Astrocyte (in vitro differentiated cells and primary cell): Measurements from ENCODE around the gene NOC2L. TPM values are rescaled to one million over a fixed set of nuclear protein-coding genes. Genes with fewer than 3 reads are reported as not detected.
A peak's percentile ranks its signal among the peaks of the same experiment; 100 is the strongest.

Experiments
- DNase-seq: peaks from one replicate; pipeline ENCODE4 v3.0.0-alpha.2; 2010; ENCODE audit warnings: low read depth
- FAIRE-seq: peaks from 2 replicates; lab custom pipeline; 2011; peaks lifted over from hg19 to GRCh38; lab: Jason Lieb, UNC
- H2AFZ ChIP-seq: 2 replicates; pipeline ENCODE4 v1.6.0; 2012; ENCODE audit warnings: low read depth, low read length, inconsistent platforms
- H3K27ac ChIP-seq: 2 replicates; pipeline ENCODE4 v1.5.1; 2011; ENCODE audit warnings: low read depth, low read length, inconsistent platforms
- H3K27me3 ChIP-seq: 2 replicates; pipeline ENCODE4 v1.6.0; 2011; ENCODE audit warnings: low read length, inconsistent platforms; ENCODE audit not compliant: insufficient read depth
- H3K36me3 ChIP-seq: 2 replicates; pipeline ENCODE4 v1.5.1; 2011; ENCODE audit warnings: low read length, inconsistent platforms; ENCODE audit not compliant: insufficient read depth
- H3K4me1 ChIP-seq: 2 replicates; pipeline ENCODE4 v1.5.1; 2011; ENCODE audit warnings: low read length, inconsistent platforms; ENCODE audit not compliant: insufficient read depth
- H3K4me2 ChIP-seq: 2 replicates; pipeline ENCODE4 v1.6.0; 2012; ENCODE audit warnings: low read length, inconsistent platforms
- H3K4me3 ChIP-seq: 2 replicates; pipeline ENCODE4 v1.5.1; 2011; ENCODE audit warnings: low read depth, mild to moderate bottlenecking, low read length, inconsistent platforms; ENCODE audit not compliant: insufficient read depth
- H3K79me2 ChIP-seq: 2 replicates; pipeline ENCODE4 v1.6.0; 2012; ENCODE audit warnings: mild to moderate bottlenecking, low read length, inconsistent platforms; ENCODE audit not compliant: insufficient read depth
- H3K9ac ChIP-seq: 2 replicates; pipeline ENCODE4 v1.6.0; 2012; ENCODE audit warnings: mild to moderate bottlenecking, low read length, inconsistent platforms
- H3K9me3 ChIP-seq: 2 replicates; pipeline ENCODE4 v1.5.1; 2012; ENCODE audit warnings: low read depth, mild to moderate bottlenecking, low read length, inconsistent platforms; ENCODE audit not compliant: insufficient read depth
- H4K20me1 ChIP-seq: 2 replicates; pipeline ENCODE4 v1.6.0; 2012; ENCODE audit warnings: low read length, inconsistent platforms; ENCODE audit not compliant: insufficient read depth
- H3K27ac Mint-ChIP-seq: one replicate; pipeline ENCODE4 v1.8.0; 2021; ENCODE audit warnings: mild to moderate bottlenecking, mixed read lengths; ENCODE audit not compliant: unreplicated experiment
- H3K27me3 Mint-ChIP-seq: one replicate; pipeline ENCODE4 v1.8.0; 2021; ENCODE audit warnings: low read depth, mixed read lengths; ENCODE audit not compliant: unreplicated experiment
- H3K36me3 Mint-ChIP-seq: one replicate; pipeline ENCODE4 v1.8.0; 2021; ENCODE audit warnings: low read depth, mixed read lengths; ENCODE audit not compliant: unreplicated experiment
- H3K4me1 Mint-ChIP-seq: one replicate; pipeline ENCODE4 v1.8.0; 2021; ENCODE audit warnings: low read depth, mixed read lengths; ENCODE audit not compliant: unreplicated experiment
- H3K4me3 Mint-ChIP-seq: one replicate; pipeline ENCODE4 v1.8.0; 2021; ENCODE audit warnings: mild to moderate bottlenecking, moderate library complexity, mixed read lengths; ENCODE audit not compliant: unreplicated experiment
- H3K9me3 Mint-ChIP-seq: one replicate; pipeline ENCODE4 v1.8.0; 2021; ENCODE audit warnings: mild to moderate bottlenecking, mixed read lengths; ENCODE audit not compliant: unreplicated experiment
- CTCF ChIP-seq: IDR thresholded peaks from 2 replicates; pipeline ENCODE4 v1.5.1; 2011; ENCODE audit warnings: low read depth, mild to moderate bottlenecking, inconsistent platforms, low read length, moderate library complexity; ENCODE audit not compliant: insufficient read depth
- EZH2 ChIP-seq: IDR thresholded peaks from 2 replicates; pipeline ENCODE4 v1.6.1; 2012; ENCODE audit warnings: mild to moderate bottlenecking, low read length, inconsistent platforms; ENCODE audit not compliant: insufficient read depth
- total RNA-seq: library from RNA; stranded (reverse); gene quantifications from 2 replicates; pipeline ENCODE4 v1.2.1, GENCODE V29; 2021

The NOC2L gene
- total RNA-seq, 1 donor from 2014 or later, result 91.4 TPM

GRCh38 chr1:904310-904950 lies 54.6 kb downstream of the NOC2L start:
- Mint-ChIP-seq H3K9me3 (no peaks in the 10 kb centered on the region), H3K4me1 (no peaks in the 10 kb centered on the region), H3K27ac (peak overlapping the region; percentile 69), H3K27me3 (peaks cover 49% of the 10 kb centered on the region), H3K36me3 (no peaks in the 10 kb centered on the region), H3K4me3 (peak overlapping the region; percentile 73)
- FAIRE-seq (no peak), DNase-seq (peak; percentile 52)
- Histone ChIP-seq H3K9ac (peak overlapping the region; percentile 38), H3K79me2 (no peaks in the 10 kb centered on the region), H4K20me1 (no peaks in the 10 kb centered on the region), H3K4me1 (peaks cover 11% of the 10 kb centered on the region), H3K4me3 (no peak overlapping the region), H3K27ac (no peak overlapping the region), H3K36me3 (no peaks in the 10 kb centered on the region), H2AFZ (no peak overlapping the region), H3K27me3 (no peaks in the 10 kb centered on the region), H3K9me3 (no peaks in the 10 kb centered on the region), H3K4me2 (peak overlapping the region; percentile 89)
- TF ChIP-seq EZH2 (no peak), CTCF (peak; percentile 25)

- peak overlapping the region; percentile 5 for H3K4me3 ChIP-seq
- no peak overlapping the region for H3K4me2 ChIP-seq
- no peaks in the 10 kb centered on the region for H3K27me3 ChIP-seq
- H3K36me3 Mint-ChIP-seq, result no peaks in the 10 kb centered on the region
- no peaks in the 10 kb centered on the region for H4K20me1 ChIP-seq
- FAIRE-seq (no peak), DNase-seq (no peak)
- peaks cover under 1% of the 10 kb centered on the region for H3K9me3 Mint-ChIP-seq
- H2AFZ ChIP-seq, result no peak overlapping the region
- no peaks in the 10 kb centered on the region for H3K9me3 ChIP-seq
- TF ChIP-seq EZH2, result no peak
- no peak for TF ChIP-seq CTCF
- no peak overlapping the region for H3K9ac ChIP-seq
- H3K4me1 Mint-ChIP-seq, result no peaks in the 10 kb centered on the region
- H3K36me3 ChIP-seq, result no peaks in the 10 kb centered on the region
- H3K27ac Mint-ChIP-seq, result no peak overlapping the region
- peaks cover 11% of the 10 kb centered on the region for H3K4me1 ChIP-seq
- H3K79me2 ChIP-seq, result no peaks in the 10 kb centered on the region
- H3K27ac ChIP-seq, result no peak overlapping the region
- H3K27me3 Mint-ChIP-seq, result peaks cover 54% of the 10 kb centered on the region
- H3K4me3 Mint-ChIP-seq, result no peak overlapping the region
Measured at GRCh38 chr1:903721-904271, 55.3 kb downstream of the NOC2L start.

- Histone ChIP-seq H3K4me3 (no peak overlapping the region), H3K9me3 (no peaks in the 10 kb centered on the region), H3K27me3 (peaks cover 1% of the 10 kb centered on the region), H3K36me3 (no peaks in the 10 kb centered on the region), H3K4me2 (no peak overlapping the region), H3K27ac (no peak overlapping the region), H2AFZ (no peak overlapping the region), H3K9ac (no peak overlapping the region), H3K79me2 (no peaks in the 10 kb centered on the region), H4K20me1 (no peaks in the 10 kb centered on the region), H3K4me1 (peaks cover 11% of the 10 kb centered on the region)
- no peaks in the 10 kb centered on the region for H3K4me1 Mint-ChIP-seq
- TF ChIP-seq CTCF (no peak), EZH2 (no peak)
- no peak for FAIRE-seq
- peaks cover 59% of the 10 kb centered on the region for H3K27me3 Mint-ChIP-seq
- peaks cover 5% of the 10 kb centered on the region for H3K9me3 Mint-ChIP-seq
- no peak for DNase-seq
- H3K4me3 Mint-ChIP-seq, result peak overlapping the region; percentile 45
- H3K27ac Mint-ChIP-seq, result no peak overlapping the region
- no peaks in the 10 kb centered on the region for H3K36me3 Mint-ChIP-seq
Measured at GRCh38 chr1:903305-903704, 55.8 kb downstream of the NOC2L start.
